ENCODE results near the gene SEMA4B. TPM values are rescaled to one million over a fixed set of nuclear protein-coding genes. Genes with fewer than 3 reads are reported as not detected.
"Not testable (repeated sequence)": the region's sequence is repeated elsewhere in the genome, so short reads cannot be mapped to it uniquely, and the experiment has no call there.

Gene SEMA4B
- total RNA-seq, 5 donors from 2014 or later (not counting 1 experiment from before 2014, with no cell fraction given): 11.7 to 34.7 (median 25.4) TPM

DNA sequence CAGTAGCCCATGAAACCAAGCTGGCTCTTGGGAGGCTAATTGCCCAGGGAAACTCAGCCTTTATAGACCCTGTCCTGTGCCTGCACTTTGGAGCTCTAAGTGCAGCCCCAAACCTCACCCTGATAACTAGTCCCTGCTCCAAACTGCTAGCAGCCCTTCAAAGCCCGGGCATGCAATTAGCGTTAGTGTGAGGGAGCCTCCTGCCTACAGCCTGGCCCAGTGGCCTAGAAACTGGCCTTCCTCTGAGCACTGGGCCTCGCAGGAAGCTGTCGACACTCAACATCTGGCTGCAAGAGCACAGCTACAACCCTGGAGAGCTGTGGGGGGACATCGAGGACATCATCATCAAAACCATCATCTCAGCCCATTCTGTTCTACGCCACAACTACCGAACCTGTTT is 56.6 kb downstream of the SEMA4B start:
- Histone ChIP-seq H3K4me3 (ENCODE audit: control insufficient read depth in 1 of 2, extremely low read depth in 1 of 2, low read length in 1 of 2) (no peak overlapping the region), H3K9me3 (no peaks in the 10 kb centered on the region), H3K4me1 (ENCODE audit: control insufficient read depth in 1 of 2, extremely low read depth in 1 of 2, insufficient read depth in 2 of 2, low read length in 2 of 2) (no peaks in the 10 kb centered on the region), H3K27me3 (replicated peaks in 1 of 2; ENCODE audit: control insufficient read depth in 2 of 2, extremely low read depth in 1 of 2, insufficient read depth in 2 of 2, low read length in 1 of 2) (peaks cover 0 to 11% of the 10 kb centered on the region in 2 experiments), H3K36me3 (ENCODE audit: control insufficient read depth in 2 of 2, extremely low read depth in 1 of 2, insufficient read depth in 1 of 2, low read length in 1 of 2) (no peaks in the 10 kb centered on the region), H3K27ac (ENCODE audit: low read length) (no peak overlapping the region)
- Mint-ChIP-seq H3K27ac (no peak overlapping the region), H3K36me3 (no peaks in the 10 kb centered on the region), H3K9me3 (no peaks in the 10 kb centered on the region), H3K27me3 (peaks cover 0 to 2% of the 10 kb centered on the region in 2 donors), H3K4me1 (no peaks in the 10 kb centered on the region), H3K4me3 (no peak overlapping the region)
- ChIA-PET CTCF (no interaction called here), POLR2A (no interaction called here)
- DNase-seq (no peak), ATAC-seq (replicated peaks in 1 of 4) (no peak)
- WGBS (ENCODE audit: insufficient coverage): 100% methylated on average over 2 of the region's 7 CpGs

DNA sequence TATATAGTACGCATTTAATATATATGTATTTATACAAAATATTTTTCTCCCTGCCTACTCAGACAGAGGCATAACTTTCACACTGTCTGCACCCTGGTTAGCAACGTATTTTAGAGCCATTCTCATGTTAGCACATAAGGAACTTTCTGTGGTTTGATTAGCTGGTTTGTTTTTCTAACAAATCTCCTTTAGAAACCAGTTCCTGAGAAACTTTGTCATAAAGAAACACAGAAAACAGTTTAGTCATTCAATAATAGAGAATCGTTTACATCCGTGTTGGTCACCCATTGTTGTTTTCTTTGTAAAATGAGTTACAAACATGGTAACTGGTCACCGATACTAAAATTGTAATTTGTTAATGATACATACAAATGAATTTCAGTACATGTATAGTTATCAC is 58.4 kb downstream of the SEMA4B start:
- H3K27ac ChIP-seq (ENCODE audit: low read length): no peak overlapping the region
- Mint-ChIP-seq H3K36me3 (no peaks in the 10 kb centered on the region), H3K4me1 (peaks cover 2 to 6% (median 6%) of the 10 kb centered on the region in 3 donors), H3K4me3 (no peak overlapping the region), H3K27ac (no peak overlapping the region), H3K27me3 (peaks cover 0 to 2% of the 10 kb centered on the region in 2 donors), H3K9me3 (no peaks in the 10 kb centered on the region)
- ATAC-seq (replicated peaks in 1 of 4) (no peak), DNase-seq (no peak)
- peaks cover 0 to 11% of the 10 kb centered on the region in 2 experiments for H3K27me3 ChIP-seq (replicated peaks in 1 of 2; ENCODE audit: control insufficient read depth in 2 of 2, extremely low read depth in 1 of 2, insufficient read depth in 2 of 2, low read length in 1 of 2)
- ChIA-PET POLR2A (no interaction called here), CTCF (no interaction called here)
- H3K36me3 ChIP-seq (ENCODE audit: control insufficient read depth in 2 of 2, extremely low read depth in 1 of 2, insufficient read depth in 1 of 2, low read length in 1 of 2): no peaks in the 10 kb centered on the region
- H3K4me1 ChIP-seq (ENCODE audit: control insufficient read depth in 1 of 2, extremely low read depth in 1 of 2, insufficient read depth in 2 of 2, low read length in 2 of 2): peaks cover 2 to 5% of the 10 kb centered on the region in 2 experiments
- no peaks in the 10 kb centered on the region for H3K9me3 ChIP-seq
- no CpG with 5 or more reads among the region's 5 CpGs for WGBS (ENCODE audit: insufficient coverage)
- no peak overlapping the region for H3K4me3 ChIP-seq (ENCODE audit: control insufficient read depth in 1 of 2, extremely low read depth in 1 of 2, low read length in 1 of 2)

DNA sequence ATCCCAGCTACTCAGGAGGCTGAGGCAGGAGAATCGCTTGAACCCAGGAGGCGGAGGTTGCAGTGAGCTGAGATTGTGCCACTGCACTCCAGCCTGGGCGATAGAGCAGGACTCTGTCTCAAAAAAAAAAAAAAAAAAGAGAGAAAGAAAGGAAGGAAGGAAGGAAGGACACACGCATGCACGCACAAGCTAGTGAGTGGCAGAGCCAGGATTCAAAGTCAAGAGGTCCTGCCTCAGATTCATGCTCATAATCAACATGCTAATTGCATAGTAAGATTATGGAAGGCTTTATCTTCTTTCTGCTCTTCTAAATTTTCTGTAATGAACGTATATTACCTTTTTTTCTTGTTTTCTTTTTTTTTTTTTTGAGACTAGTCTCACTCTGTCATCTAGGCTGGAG is 59.6 kb downstream of the SEMA4B start:
- no CpG with 5 or more reads among the region's 6 CpGs for WGBS (ENCODE audit: insufficient coverage)
- not testable (repeated sequence) for H3K27me3 ChIP-seq (replicated peaks in 1 of 2; ENCODE audit: control insufficient read depth in 2 of 2, extremely low read depth in 1 of 2, insufficient read depth in 2 of 2, low read length in 1 of 2); ATAC-seq (replicated peaks in 1 of 4); H3K36me3 Mint-ChIP-seq; H3K9me3 ChIP-seq; H3K36me3 ChIP-seq (ENCODE audit: control insufficient read depth in 2 of 2, extremely low read depth in 1 of 2, insufficient read depth in 1 of 2, low read length in 1 of 2); H3K27ac Mint-ChIP-seq; H3K4me3 Mint-ChIP-seq; H3K27ac ChIP-seq (ENCODE audit: low read length); H3K4me3 ChIP-seq (ENCODE audit: control insufficient read depth in 1 of 2, extremely low read depth in 1 of 2, low read length in 1 of 2); DNase-seq; H3K27me3 Mint-ChIP-seq; H3K9me3 Mint-ChIP-seq
- ChIA-PET POLR2A (interaction anchor here in 1 of 2 donors (0.7 kb wide), 1 partner anchor 389 kb away, joined by 3 read pairs; no protein-coding TSS in a partner anchor), CTCF (interaction anchor here (0.6 to 0.7 kb wide), 4 partner anchors 24 to 199 kb away, joined by 3 to 8 read pairs (median 5); no protein-coding TSS in a partner anchor)
- peaks cover 5 to 11% of the 10 kb centered on the region in 2 experiments for H3K4me1 ChIP-seq (ENCODE audit: control insufficient read depth in 1 of 2, extremely low read depth in 1 of 2, insufficient read depth in 2 of 2, low read length in 2 of 2)
- peaks cover 9 to 12% (median 12%) of the 10 kb centered on the region in 3 donors for H3K4me1 Mint-ChIP-seq

DNA sequence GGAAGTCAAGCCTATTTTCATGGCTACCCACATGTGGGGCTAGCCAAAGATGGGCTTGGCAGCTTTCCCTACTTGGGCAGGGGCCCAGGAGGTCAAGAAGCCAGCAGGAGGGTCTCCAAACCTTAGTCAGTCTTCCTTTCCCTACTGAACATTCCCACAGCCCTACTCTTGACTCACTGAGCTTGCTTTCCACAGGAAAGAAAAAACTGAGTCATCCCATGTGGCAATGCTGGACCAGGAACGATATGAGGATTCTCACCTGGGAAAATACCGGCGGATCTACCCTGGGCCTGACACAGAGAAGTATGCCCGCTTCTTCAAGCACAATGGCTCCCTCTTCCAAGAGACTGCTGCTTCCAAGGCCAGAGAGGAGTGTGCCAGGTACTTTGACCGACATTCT is 60.7 kb downstream of the SEMA4B start:
- CTCF ChIA-PET: interaction anchor here in 1 of 2 donors (0.6 kb wide), 1 partner anchor 602 kb away, joined by 4 read pairs; no protein-coding TSS in a partner anchor
- no peak overlapping the region for H3K27ac Mint-ChIP-seq
- H3K4me3 Mint-ChIP-seq: no peak overlapping the region
- no peaks in the 10 kb centered on the region for H3K36me3 Mint-ChIP-seq
- POLR2A ChIA-PET: interaction anchor here (0.6 to 0.8 kb wide), 2 partner anchors 9 to 471 kb away, joined by 3 read pairs; no protein-coding TSS in a partner anchor
- Histone ChIP-seq H3K4me3 (ENCODE audit: control insufficient read depth in 1 of 2, extremely low read depth in 1 of 2, low read length in 1 of 2) (no peak overlapping the region), H3K27ac (ENCODE audit: low read length) (no peak overlapping the region), H3K27me3 (replicated peaks in 1 of 2; ENCODE audit: control insufficient read depth in 2 of 2, extremely low read depth in 1 of 2, insufficient read depth in 2 of 2, low read length in 1 of 2) (no peaks in the 10 kb centered on the region), H3K4me1 (ENCODE audit: control insufficient read depth in 1 of 2, extremely low read depth in 1 of 2, insufficient read depth in 2 of 2, low read length in 2 of 2) (peaks cover 9 to 18% of the 10 kb centered on the region in 2 experiments), H3K36me3 (ENCODE audit: control insufficient read depth in 2 of 2, extremely low read depth in 1 of 2, insufficient read depth in 1 of 2, low read length in 1 of 2) (no peaks in the 10 kb centered on the region), H3K9me3 (no peaks in the 10 kb centered on the region)
- ATAC-seq (replicated peaks in 1 of 4) (no peak), DNase-seq (no peak)
- no peaks in the 10 kb centered on the region for H3K9me3 Mint-ChIP-seq
- no peaks in the 10 kb centered on the region for H3K27me3 Mint-ChIP-seq
- H3K4me1 Mint-ChIP-seq: peaks cover 18 to 21% (median 20%) of the 10 kb centered on the region in 3 donors
- WGBS (ENCODE audit: insufficient coverage): 94% methylated on average over 5 of the region's 5 CpGs

DNA sequence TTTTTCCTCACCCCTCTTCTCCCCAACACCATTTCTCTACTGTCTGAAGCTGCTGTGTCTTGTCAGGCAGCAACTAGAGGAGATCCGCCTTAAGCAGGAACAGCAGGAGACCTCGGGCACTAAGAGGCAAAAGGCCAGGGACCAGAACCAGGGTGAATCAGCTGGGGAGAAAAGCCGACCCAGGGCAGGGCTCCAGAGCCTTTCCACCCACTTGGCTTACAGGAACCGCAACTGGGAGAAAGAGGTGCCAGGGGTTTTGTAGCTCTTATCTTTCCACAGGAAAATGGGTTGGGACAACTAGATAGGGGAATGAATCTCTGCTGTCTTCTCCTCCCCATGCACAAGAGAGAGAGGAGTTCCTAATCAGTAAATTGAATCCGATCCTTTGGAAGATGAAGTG is 61.3 kb downstream of the SEMA4B start:
- Histone ChIP-seq H3K27ac (ENCODE audit: low read length) (no peak overlapping the region), H3K27me3 (replicated peaks in 1 of 2; ENCODE audit: control insufficient read depth in 2 of 2, extremely low read depth in 1 of 2, insufficient read depth in 2 of 2, low read length in 1 of 2) (no peaks in the 10 kb centered on the region), H3K4me3 (ENCODE audit: control insufficient read depth in 1 of 2, extremely low read depth in 1 of 2, low read length in 1 of 2) (no peak overlapping the region), H3K9me3 (no peaks in the 10 kb centered on the region), H3K36me3 (ENCODE audit: control insufficient read depth in 2 of 2, extremely low read depth in 1 of 2, insufficient read depth in 1 of 2, low read length in 1 of 2) (peaks cover 0 to 1% of the 10 kb centered on the region in 2 donors), H3K4me1 (ENCODE audit: control insufficient read depth in 1 of 2, extremely low read depth in 1 of 2, insufficient read depth in 2 of 2, low read length in 2 of 2) (peaks cover 14 to 24% of the 10 kb centered on the region in 2 experiments)
- peak overlapping the region in 1 of 2 donors; percentile 61 for H3K27ac Mint-ChIP-seq
- DNase-seq (no peak), ATAC-seq (replicated peaks in 1 of 4) (no peak)
- peaks cover 23 to 27% (median 26%) of the 10 kb centered on the region in 3 donors for H3K4me1 Mint-ChIP-seq
- H3K9me3 Mint-ChIP-seq: no peaks in the 10 kb centered on the region
- CTCF ChIA-PET: interaction anchor here in 1 of 2 donors (1.2 kb wide), 1 partner anchor 32 kb away, joined by 4 read pairs; no protein-coding TSS in a partner anchor
- no peaks in the 10 kb centered on the region for H3K27me3 Mint-ChIP-seq
- H3K4me3 Mint-ChIP-seq: no peak overlapping the region
- POLR2A ChIA-PET: interaction anchor here in 1 of 2 donors (0.6 to 1.0 kb wide), 2 partner anchors 29 to 129 kb away, joined by 3 to 4 read pairs; partner anchors contain the start of genes CIB1 and GDPGP1
- WGBS (ENCODE audit: insufficient coverage): 93% methylated on average over 2 of the region's 5 CpGs
- peaks cover under 1% of the 10 kb centered on the region for H3K36me3 Mint-ChIP-seq

DNA sequence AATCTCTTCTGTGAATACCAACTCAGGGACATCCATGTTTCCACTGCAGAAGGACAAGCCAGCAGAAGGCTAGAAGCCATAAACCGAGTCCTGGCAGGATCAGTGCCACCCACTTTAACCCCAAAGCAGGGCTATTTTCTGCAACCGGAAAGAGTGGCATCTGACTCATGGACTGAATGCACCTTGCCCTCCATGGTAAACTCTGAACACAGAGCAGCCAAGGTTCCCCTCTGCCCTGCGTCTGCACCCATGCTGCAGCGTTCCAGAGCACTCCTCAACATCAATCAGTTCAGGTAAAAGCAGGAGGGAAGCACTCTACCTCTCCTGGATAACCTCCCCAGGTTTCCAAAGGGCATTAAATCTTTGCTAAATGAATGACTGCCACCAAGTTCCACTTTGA is 63.5 kb downstream of the SEMA4B start:
- WGBS (ENCODE audit: insufficient coverage): 28% methylated on average over 4 of the region's 4 CpGs
- POLR2A ChIA-PET: no interaction called here
- peaks cover 0 to 12% of the 10 kb centered on the region in 2 donors for H3K36me3 ChIP-seq (ENCODE audit: control insufficient read depth in 2 of 2, extremely low read depth in 1 of 2, insufficient read depth in 1 of 2, low read length in 1 of 2)
- no peaks in the 10 kb centered on the region for H3K27me3 ChIP-seq (replicated peaks in 1 of 2; ENCODE audit: control insufficient read depth in 2 of 2, extremely low read depth in 1 of 2, insufficient read depth in 2 of 2, low read length in 1 of 2)
- H3K27ac ChIP-seq (ENCODE audit: low read length): peak overlapping the region; percentile 96
- H3K9me3 ChIP-seq: no peaks in the 10 kb centered on the region
- no peaks in the 10 kb centered on the region for H3K27me3 Mint-ChIP-seq
- H3K4me3 ChIP-seq (ENCODE audit: control insufficient read depth in 1 of 2, extremely low read depth in 1 of 2, low read length in 1 of 2): peak overlapping the region; percentile 89
- H3K9me3 Mint-ChIP-seq: no peaks in the 10 kb centered on the region
- peaks cover 13% of the 10 kb centered on the region for H3K36me3 Mint-ChIP-seq
- H3K4me1 Mint-ChIP-seq: peaks cover 40 to 46% (median 44%) of the 10 kb centered on the region in 3 donors
- CTCF ChIA-PET: no interaction called here
- peaks cover 26 to 41% of the 10 kb centered on the region in 2 experiments for H3K4me1 ChIP-seq (ENCODE audit: control insufficient read depth in 1 of 2, extremely low read depth in 1 of 2, insufficient read depth in 2 of 2, low read length in 2 of 2)
- H3K4me3 Mint-ChIP-seq: peak overlapping the region; percentile 95 to 97 (median 95)
- peak in 3 of 35 experiments; percentile 8 to 40 (median 15) for DNase-seq
- H3K27ac Mint-ChIP-seq: peak overlapping the region; percentile 98 to 99
- ATAC-seq (replicated peaks in 1 of 4): no peak
